ENCODE data around the gene CACNG6.

DNA sequence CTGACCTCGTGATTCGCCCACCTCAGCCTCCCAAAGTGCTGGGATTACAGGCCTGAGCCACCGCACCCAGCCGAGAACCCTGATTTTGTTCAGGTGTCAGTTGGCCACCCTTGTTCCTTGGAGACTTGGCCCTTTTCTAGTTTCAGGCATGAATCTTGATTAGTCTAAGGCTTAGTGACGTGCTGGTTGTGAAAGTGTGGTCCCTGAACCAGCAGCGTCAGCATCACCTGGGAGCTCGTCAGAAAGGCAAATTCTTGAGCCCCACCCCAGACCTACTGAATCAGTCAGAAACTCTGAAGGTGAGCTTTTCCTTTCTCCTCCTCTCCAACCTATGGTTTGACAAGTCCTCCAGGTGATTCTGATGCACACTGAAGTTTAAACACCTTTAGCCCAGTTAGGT, 35.2 kb downstream of the CACNG6 start:
- TF ChIP-seq, protein P1, sequence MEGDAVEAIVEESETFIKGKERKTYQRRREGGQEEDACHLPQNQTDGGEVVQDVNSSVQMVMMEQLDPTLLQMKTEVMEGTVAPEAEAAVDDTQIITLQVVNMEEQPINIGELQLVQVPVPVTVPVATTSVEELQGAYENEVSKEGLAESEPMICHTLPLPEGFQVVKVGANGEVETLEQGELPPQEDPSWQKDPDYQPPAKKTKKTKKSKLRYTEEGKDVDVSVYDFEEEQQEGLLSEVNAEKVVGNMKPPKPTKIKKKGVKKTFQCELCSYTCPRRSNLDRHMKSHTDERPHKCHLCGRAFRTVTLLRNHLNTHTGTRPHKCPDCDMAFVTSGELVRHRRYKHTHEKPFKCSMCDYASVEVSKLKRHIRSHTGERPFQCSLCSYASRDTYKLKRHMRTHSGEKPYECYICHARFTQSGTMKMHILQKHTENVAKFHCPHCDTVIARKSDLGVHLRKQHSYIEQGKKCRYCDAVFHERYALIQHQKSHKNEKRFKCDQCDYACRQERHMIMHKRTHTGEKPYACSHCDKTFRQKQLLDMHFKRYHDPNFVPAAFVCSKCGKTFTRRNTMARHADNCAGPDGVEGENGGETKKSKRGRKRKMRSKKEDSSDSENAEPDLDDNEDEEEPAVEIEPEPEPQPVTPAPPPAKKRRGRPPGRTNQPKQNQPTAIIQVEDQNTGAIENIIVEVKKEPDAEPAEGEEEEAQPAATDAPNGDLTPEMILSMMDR (IDR thresholded peaks at IDR 0.05) = no peak
- no peak for TF ChIP-seq EZH2phosphoT487 (IDR thresholded peaks at IDR 0.05)
